HCEC 1CT (cell line): ENCODE measurements around the gene MCC.
A peak's percentile ranks its signal among the peaks of the same experiment; 100 is the strongest.

ENCODE experiments used
- DNase-seq: peaks from one replicate; pipeline ENCODE4 v3.0.0-alpha.2; 2017

MCC gene

DNA sequence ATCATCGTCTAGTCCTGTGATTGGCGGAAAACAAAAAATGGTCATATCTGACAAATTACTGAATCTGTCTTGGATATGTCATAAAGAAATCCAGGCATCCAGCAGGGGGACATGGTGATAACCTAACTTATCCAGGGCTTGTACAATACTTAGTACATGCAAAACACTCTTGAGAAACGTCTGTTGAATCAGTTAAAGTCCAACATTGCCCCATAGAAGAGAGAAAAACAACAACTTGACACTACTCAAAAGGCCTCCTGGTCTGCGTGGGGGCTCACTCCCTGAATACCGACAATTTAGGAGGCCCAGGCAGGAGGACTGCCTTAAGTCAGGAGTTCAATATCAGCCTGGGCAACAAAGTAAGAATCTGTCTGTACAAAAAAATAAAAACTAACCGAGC, 294.1 kb downstream of the MCC start:
- DNase-seq, result no peak

- no peak for DNase-seq
Measured at GRCh38 chr5:113193311-113193978, 294.8 kb downstream of the MCC start.

DNA sequence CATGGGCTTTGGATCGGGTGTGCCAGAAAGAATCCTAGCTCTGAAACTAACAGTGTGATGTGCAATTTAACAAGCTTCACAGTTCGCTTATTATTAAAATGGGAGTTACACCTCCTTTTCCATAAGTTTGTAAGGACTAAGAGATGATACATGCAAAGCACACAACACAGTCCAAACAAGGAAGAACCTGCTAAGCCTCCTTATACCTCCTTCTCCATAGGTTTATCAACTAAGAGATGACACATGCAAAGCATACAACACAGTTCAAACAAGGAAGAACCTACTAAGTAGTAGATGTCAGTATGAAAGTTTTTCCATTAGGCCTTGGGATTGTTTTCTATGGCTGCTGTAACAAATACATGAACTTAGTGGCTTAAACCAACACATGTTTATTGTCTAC, 295.7 kb downstream of the MCC start:
- DNase-seq, result no peak

GRCh38 chr5:113190347-113190746, 297.9 kb downstream of the MCC start:
- peak; percentile 26 for DNase-seq

DNA sequence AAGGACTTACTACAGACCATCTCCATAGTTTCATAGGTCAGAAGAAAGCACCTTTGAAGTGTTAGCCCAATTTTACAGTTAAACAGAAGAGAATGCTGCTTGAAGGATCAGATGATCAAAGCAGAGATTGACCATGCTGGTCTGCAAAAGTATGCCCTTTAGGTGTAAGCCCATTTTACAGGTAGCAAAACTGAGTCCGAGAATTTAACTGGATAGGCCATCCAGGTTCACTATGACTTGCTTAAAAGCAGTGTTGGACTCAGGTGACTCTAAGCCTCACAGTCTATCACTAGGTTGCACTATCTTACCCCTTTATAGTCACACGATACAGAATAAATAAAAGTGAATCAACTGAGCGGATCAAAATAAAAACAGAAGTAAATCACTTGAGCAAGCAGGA, 299.0 kb downstream of the MCC start:
- no peak for DNase-seq

DNA sequence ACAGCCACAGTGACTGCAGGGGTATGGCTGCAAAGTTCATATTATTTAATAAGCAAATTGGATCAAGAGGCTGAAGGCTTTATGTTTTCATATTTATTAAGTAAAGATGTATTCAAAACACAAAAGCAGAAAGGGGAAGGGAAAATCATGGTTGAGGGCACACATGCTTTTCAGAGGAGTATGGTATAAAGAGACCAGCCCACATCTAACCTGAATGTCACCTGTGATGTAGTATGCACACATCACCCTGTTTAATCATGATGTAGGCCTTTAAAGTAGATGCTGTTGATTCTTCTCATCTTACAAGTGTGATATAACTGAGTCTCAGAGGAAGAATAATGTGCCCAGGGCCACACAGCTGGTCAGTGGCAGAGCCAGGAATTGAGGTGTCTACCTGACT, 299.8 kb downstream of the MCC start:
- no peak for DNase-seq

DNA sequence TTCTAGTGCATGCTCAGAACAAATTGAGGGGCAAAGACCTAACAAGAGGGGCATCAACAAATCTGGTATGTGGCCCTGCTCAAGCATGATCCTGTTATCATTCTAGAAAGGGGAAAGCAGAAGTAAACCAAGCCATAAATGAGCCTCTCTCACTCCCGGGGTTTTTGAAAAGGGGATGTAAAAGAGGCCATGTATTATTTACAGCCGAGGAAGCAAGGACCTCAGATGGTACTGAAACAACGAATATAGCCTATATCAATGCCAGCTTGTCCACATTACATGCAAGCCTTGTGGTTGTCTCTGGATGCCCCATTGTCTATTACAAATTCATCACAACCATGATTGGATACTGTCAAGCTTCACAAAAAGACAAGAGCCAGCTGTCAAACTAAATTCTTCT, 300.3 kb downstream of the MCC start:
- no peak for DNase-seq

GRCh38 chr5:113186061-113186460, 302.2 kb downstream of the MCC start:
- no peak for DNase-seq

GRCh38 chr5:113183694-113184093, 304.6 kb downstream of the MCC start:
- no peak for DNase-seq

GRCh38 chr5:113182658-113183344, 305.5 kb downstream of the MCC start:
- DNase-seq, result no peak

GRCh38 chr5:113181853-113182490, 306.3 kb downstream of the MCC start:
- no peak for DNase-seq

DNA sequence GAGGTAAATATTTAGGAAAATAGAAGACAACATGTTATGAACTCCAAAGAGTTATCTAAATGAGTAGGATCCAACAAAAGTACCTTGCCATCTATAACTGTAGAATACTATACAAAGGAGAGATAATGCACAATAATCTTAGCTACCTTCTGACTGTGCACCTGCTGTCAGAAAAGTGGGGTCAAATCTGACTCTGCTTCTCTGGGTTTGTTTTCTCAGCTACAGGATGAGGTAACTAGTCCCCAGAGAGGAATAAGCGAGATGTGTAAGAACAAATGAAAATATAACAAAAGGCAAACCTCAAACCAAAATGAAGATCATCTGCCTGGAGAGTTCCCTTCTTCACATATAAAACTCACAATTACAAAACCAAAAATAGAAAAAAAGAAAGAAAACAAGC, 306.8 kb downstream of the MCC start:
- DNase-seq, result no peak

- DNase-seq, result no peak
Measured at GRCh38 chr5:113179156-113179555, 309.1 kb downstream of the MCC start.

GRCh38 chr5:113178073-113178779, 310.0 kb downstream of the MCC start:
- no peak for DNase-seq

GRCh38 chr5:113177225-113177624, 311.0 kb downstream of the MCC start:
- DNase-seq, result no peak

DNA sequence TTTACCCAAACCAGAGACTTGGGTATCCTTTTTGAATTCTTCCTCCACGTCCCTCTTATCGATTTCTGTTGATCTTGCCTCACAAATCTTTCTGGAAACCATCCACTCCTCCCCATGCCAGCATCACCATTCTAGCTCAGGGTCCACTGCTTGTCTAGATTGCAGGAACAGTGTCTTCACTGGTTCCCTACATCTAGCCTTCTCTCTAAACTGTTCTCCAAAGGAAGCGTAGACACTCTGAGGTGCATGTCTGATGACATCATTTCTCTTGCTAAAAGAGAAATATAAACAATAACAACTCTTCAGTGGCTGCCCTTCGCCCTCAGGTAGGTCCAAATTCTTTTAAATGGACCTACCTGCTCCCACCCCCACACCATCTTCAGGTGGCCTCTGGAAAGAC, 311.5 kb downstream of the MCC start:
- DNase-seq, result no peak

- DNase-seq, result no peak
Measured at GRCh38 chr5:113176196-113176595, 312.1 kb downstream of the MCC start.

DNA sequence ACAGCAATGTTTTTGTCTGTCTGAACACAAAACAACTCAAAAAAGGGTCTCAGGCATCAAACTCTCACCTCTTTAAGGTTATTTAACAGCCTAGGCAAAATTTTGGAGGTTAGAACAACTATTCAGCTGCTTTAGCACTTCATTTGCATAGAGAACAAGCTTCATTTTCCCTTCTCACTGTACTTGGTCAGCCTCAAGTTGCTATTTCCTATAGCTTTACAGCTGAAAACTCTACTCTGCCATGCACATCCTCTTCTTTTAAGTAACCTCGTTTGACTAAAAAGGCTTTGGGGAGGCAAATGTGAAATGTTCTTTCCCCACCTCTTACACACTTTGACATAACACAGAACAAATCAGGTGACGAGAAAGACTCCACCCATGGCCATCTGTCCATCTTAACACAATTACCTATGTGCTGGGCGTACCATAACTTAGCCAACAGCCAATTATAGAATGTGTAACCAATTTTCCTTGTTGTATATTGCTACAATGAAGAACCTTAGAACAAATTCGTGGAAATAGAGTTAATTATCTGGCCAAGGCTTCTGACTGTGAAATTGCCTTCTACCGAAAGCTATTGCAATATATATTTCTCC, 315.9 kb downstream of the MCC start:
- DNase-seq, result no peak

GRCh38 chr5:113171520-113171919, 316.7 kb downstream of the MCC start:
- DNase-seq, result no peak

- DNase-seq, result no peak
Measured at GRCh38 chr5:113170707-113171106, 317.5 kb downstream of the MCC start.

DNA sequence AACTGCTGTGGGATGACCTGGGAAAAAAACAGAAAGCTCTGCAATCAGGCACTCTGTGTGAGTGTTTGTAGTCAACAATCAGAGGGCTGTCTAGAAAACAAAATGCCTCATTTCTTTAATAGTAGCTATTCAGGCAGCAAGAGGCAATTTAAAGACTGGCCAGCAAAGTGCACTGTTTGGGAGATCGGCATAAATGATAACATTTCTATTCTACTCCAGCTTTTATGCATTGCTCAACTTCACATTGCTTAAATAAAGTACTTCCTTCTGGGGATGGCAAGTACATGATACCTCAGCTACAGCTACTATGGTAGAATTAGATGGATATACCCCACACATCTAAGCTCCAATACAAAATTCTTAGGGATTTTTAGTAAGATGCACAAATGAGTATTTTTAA, 318.5 kb downstream of the MCC start:
- no peak for DNase-seq

GRCh38 chr5:113167985-113168384, 320.3 kb downstream of the MCC start:
- DNase-seq, result no peak

DNA sequence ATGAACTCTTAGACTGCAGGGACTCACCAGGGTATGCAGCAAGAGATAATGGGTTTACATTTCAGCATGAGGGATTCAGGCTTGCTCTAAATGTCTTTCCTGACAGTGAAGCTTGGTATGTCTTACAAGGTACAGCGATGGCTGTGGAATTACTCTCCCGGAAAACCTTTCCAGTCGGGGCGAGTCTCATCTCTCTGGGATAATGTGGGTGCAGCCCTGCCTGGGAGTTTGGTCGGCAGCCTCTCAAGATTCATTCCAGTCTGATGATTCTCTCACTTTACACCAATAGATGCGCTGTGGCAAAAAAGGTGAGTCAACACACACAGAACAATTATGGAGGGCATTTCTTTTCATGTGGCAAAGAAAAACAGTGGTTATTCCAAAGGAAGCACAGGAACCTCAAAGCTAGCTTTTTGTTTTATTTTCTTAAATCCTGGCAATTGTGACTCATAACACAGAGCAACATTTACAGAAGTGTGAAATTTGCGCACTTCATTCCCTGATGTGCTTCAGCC, 321.3 kb downstream of the MCC start:
- DNase-seq, result peak; percentile 89
